ENCODE results near the gene CCDC159.

GRCh38 chr19:11342429-11342828 is 3.9 kb upstream of the CCDC159 start:
- TF ChIP-seq POLR2A (IDR thresholded peaks at IDR 0.05) (no peak), CTCF (IDR thresholded peaks at IDR 0.05) (no peak)

Data from right lobe of liver (tissue), 4 donors.